Posterior cingulate gyrus (tissue), 11 donors: Measurements from ENCODE around the gene ROCK2.

Experiments used
- DNase-seq, 10 donors: peaks; one replicate each; pipeline versions ENCODE4 v3.0.0 to v3.0.0-alpha.2; 2020 to 2021; ENCODE audit warnings: mixed read lengths in 3 of 10
- intact Hi-C: fragments of 100-400 bp; cut with DNase I; formaldehyde crosslinking; loops from one replicate; pipeline ENCODE4 v1.15.1; 2023

The ROCK2 gene

GRCh38 chr2:11243512-11243911 is 100.9 kb downstream of the ROCK2 start:
- no peak for DNase-seq
- intact Hi-C loops, result no loop called here

- intact Hi-C loops, result no loop called here
- no peak for DNase-seq
Observed at GRCh38 chr2:11242542-11243174, 101.8 kb downstream of the ROCK2 start.

- intact Hi-C loops, result no loop called here
- no peak for DNase-seq
Observed at GRCh38 chr2:11241412-11242203, 102.8 kb downstream of the ROCK2 start.

GRCh38 chr2:11239666-11240462 is 104.6 kb downstream of the ROCK2 start:
- no peak for DNase-seq
- intact Hi-C loops, result loop anchor here (10.0 kb wide), 3 partner anchors 105 to 345 kb away; partner anchors contain the start of gene ROCK2

GRCh38 chr2:11239147-11239546 is 105.3 kb downstream of the ROCK2 start:
- intact Hi-C loops, result loop anchor here (10.0 kb wide), 3 partner anchors 106 to 346 kb away; partner anchors contain the start of gene ROCK2
- DNase-seq, result no peak

- intact Hi-C loops, result loop anchor here (10.0 kb wide), 3 partner anchors 108 to 348 kb away; partner anchors contain the start of gene ROCK2
- no peak for DNase-seq
Observed at GRCh38 chr2:11237122-11237521, 107.3 kb downstream of the ROCK2 start.

GRCh38 chr2:11236335-11236734 is 108.1 kb downstream of the ROCK2 start:
- DNase-seq, result no peak
- intact Hi-C loops, result loop anchor here (10.0 kb wide), 3 partner anchors 108 to 348 kb away; partner anchors contain the start of gene ROCK2

- intact Hi-C loops, result loop anchor here (2.0 to 10.0 kb wide), 4 partner anchors 109 to 349 kb away; partner anchors contain the start of gene ROCK2
Observed at GRCh38 chr2:11235583-11235982, 108.9 kb downstream of the ROCK2 start.

GRCh38 chr2:11234309-11234708 is 110.1 kb downstream of the ROCK2 start:
- no peak for DNase-seq
- intact Hi-C loops, result loop anchor here (2.0 to 10.0 kb wide), 4 partner anchors 110 to 350 kb away; partner anchors contain the start of gene ROCK2

More at GRCh38 chr2:11235583-11235982, 108.9 kb downstream of the ROCK2 start:
- DNase-seq, result no peak

GRCh38 chr2:11231193-11231592 is 113.2 kb downstream of the ROCK2 start:
- intact Hi-C loops, result loop anchor here (10.0 kb wide), 3 partner anchors 114 to 354 kb away; partner anchors contain the start of gene ROCK2
- DNase-seq, result peak in 1 of 10 donors; percentile 76

- intact Hi-C loops, result no loop called here
- DNase-seq, result no peak
Observed at GRCh38 chr2:11228692-11229091, 115.7 kb downstream of the ROCK2 start.

GRCh38 chr2:11227595-11227994 is 116.8 kb downstream of the ROCK2 start:
- DNase-seq, result no peak
- intact Hi-C loops, result no loop called here

GRCh38 chr2:11224887-11225286 is 119.5 kb downstream of the ROCK2 start:
- DNase-seq, result no peak
- intact Hi-C loops, result no loop called here

- intact Hi-C loops, result no loop called here
- DNase-seq, result no peak
Observed at GRCh38 chr2:11222845-11223244, 121.6 kb downstream of the ROCK2 start.

- DNase-seq, result no peak
- intact Hi-C loops, result no loop called here
Observed at GRCh38 chr2:11220445-11220844, 124.0 kb downstream of the ROCK2 start.

- DNase-seq, result no peak
- intact Hi-C loops, result no loop called here
Observed at GRCh38 chr2:11215407-11215806, 129.0 kb downstream of the ROCK2 start.

- intact Hi-C loops, result no loop called here
- no peak for DNase-seq
Observed at GRCh38 chr2:11214770-11215169, 129.7 kb downstream of the ROCK2 start.

GRCh38 chr2:11213975-11214374 is 130.5 kb downstream of the ROCK2 start:
- intact Hi-C loops, result no loop called here
- no peak for DNase-seq

GRCh38 chr2:11213090-11213638 is 131.3 kb downstream of the ROCK2 start:
- intact Hi-C loops, result no loop called here
- DNase-seq, result no peak

GRCh38 chr2:11212645-11213044 is 131.8 kb downstream of the ROCK2 start:
- intact Hi-C loops, result no loop called here
- DNase-seq, result no peak
